Caco-2 (cell line): ENCODE data around the gene UQCRHL. TPM values are rescaled to one million over a fixed set of nuclear protein-coding genes. Genes with fewer than 3 reads are reported as not detected.

Source experiments
- total RNA-seq: library from RNA; stranded (reverse); gene quantifications from 2 replicates; pipeline ENCODE4 v1.2.3, GENCODE V29; 2022

UQCRHL gene
- total RNA-seq, 1 experiment from 2014 or later = 1.8 TPM

Other genes with a start within 250 kb of the UQCRHL start
- 46.5 and 48.3 TPM in 2 replicates for gene AGMAT, start 222.6 kb downstream of the UQCRHL start, total RNA-seq
- gene DDI2, start 190.2 kb downstream of the UQCRHL start, total RNA-seq = 53.1 and 53.4 TPM in 2 replicates
- gene PLEKHM2, start 123.3 kb downstream of the UQCRHL start, total RNA-seq = 33.3 and 38.6 TPM in 2 replicates
- 0.49 and 1.1 TPM in 2 replicates for gene SLC25A34, start 71.4 kb downstream of the UQCRHL start, total RNA-seq
- gene TMEM82, start 65.2 kb downstream of the UQCRHL start, total RNA-seq = 2.7 and 3.5 TPM in 2 replicates
- gene FBLIM1, start 48.9 kb downstream of the UQCRHL start, total RNA-seq = 3.6 and 5.5 TPM in 2 replicates
- 46.4 and 47.3 TPM in 2 replicates for gene SPEN, start 40.1 kb upstream of the UQCRHL start, total RNA-seq
- gene ZBTB17, start 168.5 kb upstream of the UQCRHL start, total RNA-seq = 21.5 and 23.5 TPM in 2 replicates
- 0.16 TPM in 1 of 2 replicates, not detected in the other for gene SRARP, start 196.6 kb upstream of the UQCRHL start, total RNA-seq
- gene HSPB7, start 210.4 kb upstream of the UQCRHL start, total RNA-seq = not detected in 2 replicates
- 0.46 TPM in 1 of 2 replicates, not detected in the other for gene CLCNKA, start 214.4 kb upstream of the UQCRHL start, total RNA-seq
- not detected in 2 replicates for gene CLCNKB, start 236.1 kb upstream of the UQCRHL start, total RNA-seq